Measurements from ENCODE around the gene SYTL3.

Gene SYTL3

DNA sequence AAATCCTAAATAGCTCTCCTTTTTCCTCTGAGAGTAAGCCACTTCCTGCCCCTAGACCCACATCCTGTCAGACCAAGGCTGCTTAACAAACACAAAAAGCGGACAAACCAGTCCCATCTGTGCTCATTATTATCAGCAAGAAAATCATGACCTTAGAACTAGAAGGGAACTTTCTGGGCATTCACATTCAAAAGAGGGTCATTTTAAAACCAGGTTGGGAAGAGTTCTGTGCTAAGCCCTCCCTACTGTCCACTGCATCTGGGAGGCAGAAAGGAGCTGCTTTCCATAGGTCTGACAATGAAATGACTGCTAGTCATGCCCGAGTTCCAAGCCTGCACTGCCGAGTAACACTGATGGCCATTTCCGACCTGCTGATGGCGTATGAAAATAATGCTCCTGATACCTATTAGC, 153.9 kb downstream of the SYTL3 start:
- peak in 1 of 2 donors; percentile 28 for DNase-seq

DNA sequence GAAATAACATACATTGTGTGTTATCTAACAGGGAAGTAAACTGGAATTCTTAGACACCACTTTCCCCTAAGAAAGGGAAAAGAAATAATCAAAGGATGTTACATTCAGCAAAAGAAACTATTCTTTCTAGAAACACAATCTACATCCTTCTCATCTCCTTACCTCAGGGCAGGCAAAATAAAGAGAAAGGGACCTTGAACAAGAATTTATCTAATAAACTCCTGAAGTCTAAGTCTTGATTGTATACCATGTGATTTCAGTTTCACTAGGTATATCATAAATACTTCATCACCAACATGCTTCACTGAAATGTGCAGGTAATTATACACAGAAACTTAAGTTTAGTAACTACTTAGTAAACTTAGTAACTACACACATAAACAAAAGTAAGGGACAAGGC, 154.4 kb downstream of the SYTL3 start:
- no peak for DNase-seq

DNA sequence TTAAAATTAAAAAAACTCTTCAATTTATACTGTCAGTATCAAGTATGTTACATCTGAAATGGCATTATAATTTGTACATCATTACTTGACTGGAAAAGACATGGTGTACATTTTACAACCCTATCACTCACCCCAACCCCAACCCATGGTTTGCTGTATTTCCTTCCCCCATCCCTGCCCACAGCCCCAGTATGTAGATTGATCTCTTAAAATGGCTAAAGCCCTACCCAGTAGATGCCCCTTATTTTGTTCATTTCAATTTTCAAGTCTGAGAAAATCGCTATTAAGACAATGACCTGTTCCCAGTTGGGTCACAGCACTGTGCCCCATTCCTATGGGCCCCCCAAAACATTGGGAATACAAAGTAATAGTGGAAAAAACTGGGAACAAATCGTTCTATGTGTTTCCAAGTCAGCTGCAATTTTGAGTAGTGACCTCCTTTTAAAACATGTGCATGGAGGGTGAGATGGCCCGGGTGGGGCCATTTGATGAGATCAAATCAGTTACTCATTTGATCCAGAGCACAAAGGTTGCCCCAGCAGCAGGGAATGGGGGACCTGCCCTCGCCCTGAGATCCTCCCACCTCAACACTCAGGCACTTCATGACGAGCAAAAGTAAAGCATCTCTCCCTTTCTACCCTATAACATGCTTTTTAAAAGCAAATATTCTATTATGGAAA, 156.0 kb downstream of the SYTL3 start:
- DNase-seq = no peak

DNA sequence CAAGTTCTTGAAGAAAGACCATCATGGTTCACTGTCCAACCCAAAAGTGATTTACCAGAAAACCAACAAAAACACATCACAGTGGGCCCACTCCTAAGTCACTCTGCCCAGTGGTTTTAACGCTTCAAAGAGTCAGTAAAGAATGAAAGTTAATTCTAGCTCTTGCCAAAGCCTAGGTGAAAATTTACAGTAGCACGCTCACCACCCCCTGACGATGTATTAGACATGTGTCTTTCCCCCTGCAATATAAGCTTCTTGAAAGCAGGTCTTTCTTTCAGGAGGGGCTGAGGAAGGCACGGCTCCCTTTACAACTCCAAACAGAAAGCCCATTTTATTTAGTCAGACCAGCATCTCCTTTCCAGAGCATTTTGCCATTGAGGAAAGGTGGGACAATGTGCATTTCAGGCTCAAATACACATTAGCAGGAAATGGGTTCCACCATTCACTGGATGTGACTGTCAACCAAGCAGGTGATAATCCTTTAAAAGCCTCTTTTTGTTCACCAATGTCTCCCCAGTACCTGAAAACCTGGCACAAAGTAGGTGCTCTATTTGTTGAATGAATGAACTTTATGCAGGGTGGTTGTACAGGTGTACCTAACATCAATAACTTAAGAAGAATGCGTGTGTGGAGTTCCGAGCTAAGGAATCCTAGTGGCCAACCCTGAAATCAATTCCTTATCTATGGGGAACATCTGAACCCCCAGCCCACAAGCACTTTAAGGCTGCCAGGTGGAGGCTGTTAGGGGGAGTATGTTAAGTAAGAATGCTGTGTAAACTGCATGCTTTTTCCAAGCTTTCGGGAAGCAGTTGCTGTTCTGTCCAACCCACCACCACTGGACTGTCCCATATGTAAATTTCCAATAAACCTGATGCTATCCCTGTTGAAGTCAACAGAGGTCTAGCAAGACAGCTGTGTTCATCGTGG, 157.9 kb downstream of the SYTL3 start:
- no peak for DNase-seq

DNA sequence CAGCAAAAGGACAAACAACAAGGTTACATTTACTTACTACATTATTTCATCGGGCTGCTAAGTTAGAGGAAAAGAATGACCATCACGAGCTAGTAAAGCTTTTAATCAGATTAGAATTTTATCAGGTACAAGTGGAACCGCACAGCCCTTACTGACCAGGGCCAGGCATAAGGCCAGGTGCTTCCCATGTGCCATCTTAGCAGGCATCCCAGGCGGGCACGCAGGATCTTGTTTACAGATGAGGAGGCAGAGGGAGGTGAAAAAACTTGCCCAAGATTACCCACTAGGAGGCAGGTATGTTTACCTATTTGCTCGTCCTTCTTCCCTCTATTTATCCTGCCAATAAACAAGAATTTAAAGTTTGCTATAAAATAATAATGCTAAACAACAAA, 158.6 kb downstream of the SYTL3 start:
- no peak for DNase-seq

DNA sequence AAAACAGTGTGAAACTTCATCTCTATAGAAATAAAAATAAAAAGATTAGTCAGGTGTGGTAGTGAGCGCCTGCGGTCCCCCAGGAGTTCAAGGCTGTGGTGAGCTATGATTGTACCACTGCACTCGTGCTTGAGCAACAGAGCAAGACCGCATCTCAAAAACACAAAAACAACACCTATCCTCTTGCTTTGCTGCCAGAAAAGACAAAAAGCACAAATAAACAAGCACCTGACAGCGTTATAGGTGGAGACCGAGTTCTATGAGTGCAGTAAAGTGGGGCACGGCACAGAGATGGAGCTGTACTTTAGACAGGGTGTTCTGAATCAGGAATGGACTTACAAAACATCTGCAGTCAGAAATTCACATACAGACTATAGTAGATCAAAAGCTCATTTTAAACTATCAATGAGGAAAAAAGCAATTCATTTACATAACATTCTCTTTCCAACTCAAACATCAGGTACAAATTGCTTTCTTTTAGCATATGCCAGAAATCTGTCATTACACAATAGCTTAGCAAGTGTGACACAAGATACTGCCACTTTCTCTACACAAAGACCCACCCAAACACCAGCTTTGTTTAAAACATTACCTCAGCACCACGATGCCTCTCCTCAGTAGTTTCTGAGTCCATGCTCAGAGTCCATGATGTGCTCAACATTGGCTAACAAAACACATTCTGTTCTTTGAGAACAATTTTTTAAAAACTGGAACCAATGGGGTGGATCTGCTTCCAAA, 159.3 kb downstream of the SYTL3 start:
- DNase-seq = no peak

DNA sequence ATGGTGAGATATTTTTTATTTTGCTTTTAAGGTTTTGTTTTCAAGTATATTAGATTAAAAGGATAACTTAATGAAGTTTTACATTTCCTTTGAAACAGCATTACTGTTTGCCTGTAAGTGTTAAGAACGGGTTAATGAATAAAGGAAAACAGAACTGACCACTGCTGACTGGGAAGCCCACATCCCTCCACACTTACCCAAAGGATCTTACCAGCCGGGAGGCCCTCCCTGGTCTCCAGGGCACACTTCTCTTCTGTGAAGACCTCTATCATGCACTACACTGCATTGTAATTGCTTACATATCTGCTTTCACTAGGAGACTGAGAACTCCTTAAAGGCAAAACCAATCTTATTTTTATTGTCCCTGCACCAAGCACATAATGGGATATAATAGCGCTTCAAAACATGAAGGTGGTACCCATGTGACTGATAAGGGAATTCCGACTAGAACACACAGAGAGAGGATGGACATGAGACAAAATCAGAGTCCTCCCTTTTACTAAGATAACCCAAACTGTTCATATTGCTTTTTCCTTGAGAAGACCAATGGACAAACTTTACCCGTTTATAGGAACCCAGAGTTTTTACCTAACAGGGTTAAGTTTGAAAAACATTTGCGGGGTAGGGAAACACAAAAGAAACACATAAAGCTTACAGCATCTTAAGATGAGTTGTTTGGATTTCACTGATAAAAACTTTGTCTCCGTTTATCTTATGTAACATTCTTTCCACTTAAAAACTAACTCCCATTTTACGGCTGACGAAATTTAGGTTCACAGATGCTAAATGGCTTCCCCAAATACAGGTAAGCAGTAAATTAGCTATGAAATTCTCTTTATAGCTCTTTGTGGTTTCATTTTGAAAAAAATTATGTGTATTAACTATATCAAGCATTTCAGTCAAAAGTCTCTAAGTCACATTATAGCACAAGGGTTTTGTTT, 160.6 kb downstream of the SYTL3 start:
- no peak for DNase-seq

DNA sequence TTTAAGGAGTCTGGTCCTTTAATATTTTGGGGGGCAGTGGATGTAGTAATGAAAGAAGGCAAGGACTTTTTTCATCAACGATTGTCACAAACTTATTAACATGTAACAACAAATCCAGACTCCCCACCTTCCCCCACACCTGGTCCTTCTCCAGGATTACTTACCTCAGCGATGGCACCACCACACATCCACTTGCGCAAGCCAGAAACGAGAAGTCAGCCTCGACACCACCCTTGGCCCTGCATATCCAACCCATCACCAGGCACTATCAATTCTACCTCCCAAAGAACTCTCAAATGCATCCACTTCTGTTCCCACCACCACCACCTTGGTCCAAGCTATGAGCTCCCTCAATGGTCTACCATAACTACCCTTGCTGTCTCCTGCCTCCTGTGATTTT, 162.8 kb downstream of the SYTL3 start:
- no peak for DNase-seq

DNA sequence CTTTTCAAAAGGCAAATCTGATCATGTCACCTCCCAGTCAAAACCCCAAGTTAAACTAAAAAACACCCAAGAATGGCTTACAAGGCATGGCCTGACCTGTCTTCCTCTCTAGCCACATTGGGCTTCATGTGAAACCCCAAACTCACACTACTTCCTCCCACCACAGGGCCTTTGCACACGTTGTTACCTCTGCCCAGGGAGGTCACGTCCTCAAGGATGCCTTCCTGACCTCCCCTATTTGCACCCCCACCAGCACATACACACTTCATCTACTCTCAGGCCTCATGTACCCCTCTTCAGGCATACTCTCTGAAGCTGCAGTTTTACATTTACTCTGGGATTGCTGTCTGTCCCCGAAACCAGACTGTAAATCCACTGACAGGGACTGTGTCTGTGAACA, 163.2 kb downstream of the SYTL3 start:
- DNase-seq = no peak
